ENCODE data around the gene SEMA3F.

SEMA3F gene

GRCh38 chr3:50150863-50151686 lies 4.0 kb upstream of the SEMA3F start:
- no peak for TF ChIP-seq CTCF (IDR thresholded peaks at IDR 0.05; ENCODE audit: low read depth, low read length)
- no peak overlapping the region for H3K4me3 ChIP-seq (ENCODE audit: low read depth, low read length)

GRCh38 chr3:50151728-50152127 lies 3.4 kb upstream of the SEMA3F start:
- no peak for TF ChIP-seq CTCF (IDR thresholded peaks at IDR 0.05; ENCODE audit: low read depth, low read length)
- no peak overlapping the region for H3K4me3 ChIP-seq (ENCODE audit: low read depth, low read length)

- no peak for TF ChIP-seq CTCF (IDR thresholded peaks at IDR 0.05; ENCODE audit: low read depth, low read length)
- H3K4me3 ChIP-seq (ENCODE audit: low read depth, low read length), result no peak overlapping the region
Measured at GRCh38 chr3:50153782-50154475, 1.2 kb upstream of the SEMA3F start.

GRCh38 chr3:50154476-50154839 lies 666 bp upstream of the SEMA3F start:
- peak overlapping the region; percentile 38; the same call in 1 of the 2 replicates for H3K4me3 ChIP-seq (ENCODE audit: low read depth, low read length)
- 0 out of 2 replicates have a peak, but pooled peaks have one; percentile 22 for TF ChIP-seq CTCF (IDR thresholded peaks at IDR 0.05; ENCODE audit: low read depth, low read length)

- no peak for TF ChIP-seq CTCF (IDR thresholded peaks at IDR 0.05; ENCODE audit: low read depth, low read length)
- peak overlapping the region; percentile 63 for H3K4me3 ChIP-seq (ENCODE audit: low read depth, low read length)
Measured at GRCh38 chr3:50155491-50155878, 361 bp downstream of the SEMA3F start.

GRCh38 chr3:50155891-50156290 lies 767 bp downstream of the SEMA3F start:
- no peak for TF ChIP-seq CTCF (IDR thresholded peaks at IDR 0.05; ENCODE audit: low read depth, low read length)
- peak overlapping the region; percentile 63 for H3K4me3 ChIP-seq (ENCODE audit: low read depth, low read length)
